ENCODE measurements around the gene ZSWIM5. TPM values are rescaled to one million over a fixed set of nuclear protein-coding genes. Genes with fewer than 3 reads are reported as not detected.

Gene ZSWIM5
- total RNA-seq (2021; fragmentation: NEBNext Ultra II Directional; extraction: Animal tissue kit (Norgen Biotek cat#: 25700)): 2.4 and 2.5 TPM in 2 replicates
- 3.6 and 3.9 TPM in 2 replicates for polyA plus RNA-seq (2011; rRNA removed)
- 2.9 TPM for polyA plus RNA-seq (2011; cell fraction: cytosol; rRNA removed)
- polyA plus RNA-seq (2011; cell fraction: nucleus; rRNA removed): 4.1 TPM
- 1.9 to 2.8 TPM (median 2.4 TPM) in 4 replicates for polyA plus RNA-seq (2012, experiment 1 of 2)
- polyA plus RNA-seq (2012, experiment 2 of 2): 0.77 TPM
- polyA plus RNA-seq (2013, experiment 1 of 2): 0.87 TPM
- 0.63 TPM for polyA plus RNA-seq (2013, experiment 2 of 2)
- polyA minus RNA-seq (2011; rRNA and poly(A)+ RNA removed): 5.2 and 5.4 TPM in 2 replicates
- 2.1 TPM for polyA minus RNA-seq (2011; cell fraction: cytosol; rRNA and poly(A)+ RNA removed)
- 3.4 TPM for polyA minus RNA-seq (2011; cell fraction: nucleus; rRNA and poly(A)+ RNA removed)
- long read RNA-seq, experiment 1, partial matches to known transcripts: 1 of 3 reads
- long read RNA-seq, experiment 1, other reads (novel, unspliced or antisense): 2 of 3 reads
- long read RNA-seq, experiment 2, partial matches to known transcripts: 0 of 1 reads
- long read RNA-seq, experiment 2, other reads (novel, unspliced or antisense): 1 of 1 reads

DNA sequence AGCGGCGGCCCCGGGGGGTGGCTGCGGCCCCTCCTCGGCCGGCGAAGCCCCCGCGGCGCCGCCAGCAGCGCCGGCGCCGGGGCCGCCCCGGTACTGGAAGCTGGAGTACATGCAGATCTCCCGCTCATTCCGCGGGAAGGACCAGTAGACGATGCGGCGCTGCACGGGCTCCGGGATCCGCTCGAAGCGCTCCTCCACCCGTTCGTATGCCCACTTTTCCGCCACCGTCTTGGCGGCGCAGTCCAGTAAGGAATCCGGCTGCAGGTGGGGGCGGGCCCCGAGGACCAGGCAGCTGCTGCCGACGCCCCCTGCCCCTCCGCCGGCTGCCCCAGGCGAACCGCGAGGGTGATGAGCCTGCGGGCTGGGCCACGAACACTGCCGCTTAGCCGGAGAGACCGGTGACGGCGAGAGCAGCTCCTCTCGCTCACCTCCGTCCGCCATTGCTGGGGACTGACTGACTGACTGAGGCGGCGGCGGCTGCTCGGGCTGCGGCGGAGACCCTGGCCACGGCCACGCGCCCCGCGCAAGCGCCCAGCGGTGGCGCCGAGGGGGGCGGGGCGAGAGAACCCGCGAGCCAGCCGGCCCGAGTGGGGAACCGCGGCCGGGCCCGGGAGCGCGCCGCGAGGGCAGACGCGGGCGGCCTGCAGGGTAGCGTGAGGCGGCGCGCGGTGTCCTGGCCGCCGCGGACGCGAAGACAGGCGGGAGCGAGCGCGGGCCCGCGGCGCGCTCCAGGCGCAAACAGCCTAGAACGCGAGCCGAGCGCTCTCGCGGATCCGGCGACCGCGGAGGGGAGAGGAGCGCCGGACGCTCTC lies at the start of gene ZSWIM5:
ZSWIM5 (minus strand) TSS at position 696 of the 812 bp plus-strand sequence; CDS start at position 441, 255 bp downstream.
- Histone ChIP-seq H3K79me2 (ENCODE audit: control insufficient read depth in 1 of 2, insufficient read depth in 2 of 2, low read length in 2 of 2) (no peaks in the 10 kb centered on the region), H3K18ac (ENCODE audit: extremely low read depth, low read length) (peak within 1 kb of the TSS; percentile 88), H3K4me1 (replicated peaks in 1 of 4; ENCODE audit: control insufficient read depth in 3 of 4, insufficient read depth in 4 of 4, low read length in 3 of 4) (no peaks in the 10 kb centered on the region; a peak in 1 of 7 replicates), H3K14ac (ENCODE audit: insufficient read length) (no peak within 1 kb of the TSS), H3K23ac (ENCODE audit: insufficient read length) (no peak within 1 kb of the TSS), H4K5ac (ENCODE audit: insufficient read length, low read depth, low read length) (peak within 1 kb of the TSS; percentile 29), H2BK12ac (ENCODE audit: low read depth, low read length) (no peak within 1 kb of the TSS), H2BK120ac (replicated peaks; ENCODE audit: low read depth, low read length) (no peak within 1 kb of the TSS), H3K56ac (replicated peaks; ENCODE audit: insufficient read length, low read depth, low read length) (peak within 1 kb of the TSS; percentile 59), H3K4me2 (ENCODE audit: insufficient read depth in 1 of 2, low read depth in 2 of 2, low read length in 2 of 2) (peak within 1 kb of the TSS; percentile 81 to 89), H3K27ac (ENCODE audit: low read depth, low read length) (peak within 1 kb of the TSS; percentile 61; the same call in 1 of the 2 replicates), H3K36me3 (ENCODE audit: control insufficient read depth in 2 of 4, insufficient read depth in 4 of 4, low read length in 3 of 4) (no peaks in the 10 kb centered on the region), H2BK15ac (ENCODE audit: low read length) (peak within 1 kb of the TSS; percentile 73; the same call in 1 of the 2 replicates), H3K4ac (replicated peaks; ENCODE audit: insufficient read length, low read depth, low read length) (no peak within 1 kb of the TSS), H3K27me3 (replicated peaks in 1 of 4; ENCODE audit: control insufficient read depth in 3 of 4, extremely low read depth in 1 of 4, insufficient read depth in 3 of 4, low read length in 3 of 4) (peaks cover 2 to 25% (median 17%) of the 10 kb centered on the region in 4 experiments), H3K9me3 (ENCODE audit: insufficient read depth in 2 of 2, low read depth in 1 of 2, low read length in 1 of 2) (no peaks in the 10 kb centered on the region), H2AK5ac (ENCODE audit: low read depth, low read length) (no peak within 1 kb of the TSS), H3K9ac (replicated peaks in 1 of 4; ENCODE audit: extremely low read depth in 1 of 4, low read depth in 3 of 4, low read length in 3 of 4) (peak within 1 kb of the TSS; percentile 47 to 83 (median 72)), H2BK20ac (ENCODE audit: low read length) (no peak within 1 kb of the TSS), H4K20me1 (replicated peaks in 1 of 2; ENCODE audit: control insufficient read depth in 1 of 2, insufficient read depth in 2 of 2, low read length in 2 of 2) (no peaks in the 10 kb centered on the region), H2BK5ac (ENCODE audit: low read depth, low read length) (peak within 1 kb of the TSS; percentile 79; the same call in 1 of the 2 replicates), H3K79me1 (ENCODE audit: low read depth, low read length) (no peaks in the 10 kb centered on the region), H3K4me3 (ENCODE audit: extremely low read depth in 1 of 4, insufficient read depth in 2 of 4, low read depth in 3 of 4, low read length in 4 of 4) (peak within 1 kb of the TSS; percentile 71 to 92 (median 88)), H4K91ac (replicated peaks; ENCODE audit: insufficient read length, low read length) (peak within 1 kb of the TSS; percentile 85), H4K8ac (ENCODE audit: extremely low read depth, insufficient read depth, low read length) (peak within 1 kb of the TSS; percentile 86; the same call in 1 of the 2 replicates), H2AFZ (ENCODE audit: low read length) (peak within 1 kb of the TSS; percentile 77), H3K23me2 (ENCODE audit: low read depth, low read length) (peaks cover 11% of the 10 kb centered on the region; the same call in 1 of the 2 replicates)
- DNase-seq (ENCODE audit: low read depth in 1 of 2, low spot score in 2 of 2) (peak in 1 of 2 experiments; percentile 83), FAIRE-seq (no peak)
- ChIA-PET CTCF (ENCODE audit: partially characterized antibody) (interaction anchor here (0.6 to 2.0 kb wide), 4 partner anchors 12 to 338 kb away, joined by 3 to 6 read pairs (median 3); no protein-coding TSS in a partner anchor), POLR2A (ENCODE audit: partially characterized antibody) (interaction anchor here (0.6 to 2.9 kb wide), 10 partner anchors 9 to 373 kb away, joined by 3 to 13 read pairs (median 4); partner anchors contain the start of genes HECTD3, MUTYH, TOE1 and UROD)
- WGBS, 2 experiments (ENCODE audit: extremely low coverage in 1 of 2, insufficient coverage in 1 of 2, insufficient read length in 1 of 2, insufficient replicate concordance in 2 of 2, low coverage in 1 of 2, low lambda C conversion rate in 2 of 2, missing lambda C conversion rate in 1 of 2): 1% methylated on average over 49 of the region's 118 CpGs; no CpG with 5 or more reads in 1 of the 2 experiments
- TF ChIP-seq TCF12 (IDR thresholded peaks at IDR 0.05; ENCODE audit: low read depth, low read length): no peak
- TF ChIP-seq FOSL1 (IDR thresholded peaks at IDR 0.05; ENCODE audit: insufficient read depth, low read depth, low read length): no peak
- no peak for TF ChIP-seq TAF7 (optimal IDR thresholded peaks at IDR 0.05; ENCODE audit: borderline replicate concordance, low read depth, low read length)
- no peak for TF ChIP-seq BACH1 (IDR thresholded peaks at IDR 0.05; ENCODE audit: low read length)
- no peak for TF ChIP-seq NRF1 (IDR thresholded peaks at IDR 0.05; ENCODE audit: low read depth, low read length)
- no peak for TF ChIP-seq ZNF274 (IDR thresholded peaks at IDR 0.05; ENCODE audit: borderline replicate concordance, extremely low read depth, low read length)
